ENCODE measurements around the gene OSBPL7. TPM values are rescaled to one million over a fixed set of nuclear protein-coding genes. Genes with fewer than 3 reads are reported as not detected.

The OSBPL7 gene
- total RNA-seq, 1 donor from 2014 or later = 25.1 TPM

DNA sequence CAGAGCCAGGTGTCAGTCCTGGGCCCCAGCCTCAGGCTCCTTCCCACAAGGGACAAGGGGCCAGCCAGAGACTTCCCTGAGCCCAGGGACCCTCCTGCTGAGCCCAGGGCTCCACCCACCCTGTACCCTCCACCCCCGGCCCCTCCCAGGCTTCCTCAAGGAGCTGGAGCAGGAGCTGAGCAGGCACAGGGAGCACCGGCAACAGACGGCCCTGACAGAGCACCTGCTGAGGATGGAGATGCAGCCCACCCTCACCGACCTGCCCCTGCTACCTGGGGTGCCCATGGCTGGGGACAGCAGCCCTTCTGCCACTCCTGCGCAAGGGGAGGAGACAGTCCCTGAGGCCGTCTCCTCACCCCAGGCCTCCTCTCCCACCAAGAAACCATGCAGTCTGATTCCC, 15.0 kb upstream of the OSBPL7 start:
- Mint-ChIP-seq H3K27ac (no peak overlapping the region), H3K4me3 (no peak overlapping the region), H3K9me3 (no peaks in the 10 kb centered on the region), H3K4me1 (peaks cover 22% of the 10 kb centered on the region), H3K36me3 (peaks cover 8% of the 10 kb centered on the region), H3K27me3 (ENCODE audit: low read depth) (no peaks in the 10 kb centered on the region)
- TF ChIP-seq CTCF (IDR thresholded peaks at IDR 0.05; ENCODE audit: unreplicated experiment) = no peak
- no peak for DNase-seq (ENCODE audit: low spot score in 2 of 2, unreplicated experiment in 2 of 2)

GRCh38 chr17:47834756-47835155, 13.2 kb upstream of the OSBPL7 start:
- no peak for TF ChIP-seq CTCF (IDR thresholded peaks at IDR 0.05; ENCODE audit: unreplicated experiment)
- Mint-ChIP-seq H3K36me3 (peaks cover 8% of the 10 kb centered on the region), H3K27ac (no peak overlapping the region), H3K4me3 (no peak overlapping the region), H3K4me1 (peaks cover 19% of the 10 kb centered on the region), H3K27me3 (ENCODE audit: low read depth) (no peaks in the 10 kb centered on the region), H3K9me3 (no peaks in the 10 kb centered on the region)
- no peak for DNase-seq (ENCODE audit: low spot score in 2 of 2, unreplicated experiment in 2 of 2)

- DNase-seq (ENCODE audit: low spot score in 2 of 2, unreplicated experiment in 2 of 2) = no peak
- H3K27me3 Mint-ChIP-seq (ENCODE audit: low read depth) = no peaks in the 10 kb centered on the region
- H3K4me1 Mint-ChIP-seq = peaks cover 18% of the 10 kb centered on the region
- no peak for TF ChIP-seq CTCF (IDR thresholded peaks at IDR 0.05; ENCODE audit: unreplicated experiment)
- H3K9me3 Mint-ChIP-seq = no peaks in the 10 kb centered on the region
- H3K36me3 Mint-ChIP-seq = peaks cover 6% of the 10 kb centered on the region
- H3K4me3 Mint-ChIP-seq = peak overlapping the region; percentile 87
- peak overlapping the region; percentile 49 for H3K27ac Mint-ChIP-seq
These were observed 10.3 kb upstream of the OSBPL7 start for GRCh38 chr17:47831934-47832327.

DNA sequence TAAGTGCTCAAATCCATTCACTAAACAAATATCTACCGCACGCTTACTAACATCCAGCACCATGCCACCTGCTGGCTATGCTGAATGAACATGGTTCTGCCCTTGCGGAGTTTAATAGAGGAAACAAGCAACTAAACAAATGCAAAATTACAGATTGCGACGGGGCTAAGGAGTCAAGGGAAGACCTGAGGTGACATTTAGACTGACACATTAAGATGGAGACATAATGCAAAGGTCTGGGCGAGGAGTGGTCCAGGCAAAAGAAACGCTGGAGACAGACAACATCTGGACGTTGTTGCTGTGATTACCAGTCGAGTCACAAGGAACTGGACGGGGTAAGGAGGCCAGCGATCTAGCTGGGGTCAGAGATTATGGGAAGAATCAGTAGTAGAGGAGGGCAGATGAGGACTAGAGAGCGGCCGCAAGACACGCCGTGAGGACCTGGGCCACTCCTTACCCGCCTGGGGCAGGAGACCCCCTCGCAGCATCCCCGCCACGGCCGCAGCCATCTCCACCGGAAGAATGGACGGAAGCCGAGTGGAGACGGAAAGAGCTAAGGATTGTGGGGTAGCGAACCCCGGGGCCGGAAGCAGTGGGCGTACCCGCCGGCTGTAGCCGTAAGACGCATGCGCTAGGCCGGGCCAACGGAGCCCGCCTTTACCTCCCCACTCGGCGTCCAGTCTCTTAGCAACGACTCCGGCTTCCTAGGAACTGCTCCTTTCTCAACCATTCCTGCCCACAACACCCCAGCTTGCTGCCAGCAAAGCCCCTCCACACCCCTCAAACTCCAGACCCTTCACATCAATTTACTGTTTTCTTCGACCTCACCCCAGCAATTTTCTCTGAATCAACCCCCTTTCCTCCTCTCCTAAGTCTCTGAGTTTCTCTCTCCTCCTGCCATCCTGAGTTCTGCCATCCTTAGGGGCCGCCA, 9.7 kb upstream of the OSBPL7 start, which contains the start of the genes LRRC46 and MRPL10:
Gene LRRC46 (plus strand): TSS at position 668 of the 931 bp plus-strand sequence. CDS start 320 bp downstream, outside the sequence.
Gene MRPL10 (minus strand): TSS at position 539 of the 931 bp plus-strand sequence. CDS start 30 bp downstream, at position 509.
- no peaks in the 10 kb centered on the region for H3K27me3 Mint-ChIP-seq (ENCODE audit: low read depth)
- no peak for TF ChIP-seq CTCF (IDR thresholded peaks at IDR 0.05; ENCODE audit: unreplicated experiment)
- peaks cover 18% of the 10 kb centered on the region for H3K4me1 Mint-ChIP-seq
- peak within 1 kb of the TSS; percentile 89 for H3K27ac Mint-ChIP-seq
- H3K9me3 Mint-ChIP-seq = no peaks in the 10 kb centered on the region
- peak; percentile 88 to 97 for DNase-seq (ENCODE audit: low spot score in 2 of 2, unreplicated experiment in 2 of 2)
- peak within 1 kb of the TSS; percentile 87 for H3K4me3 Mint-ChIP-seq
- peaks cover 9% of the 10 kb centered on the region for H3K36me3 Mint-ChIP-seq

DNA sequence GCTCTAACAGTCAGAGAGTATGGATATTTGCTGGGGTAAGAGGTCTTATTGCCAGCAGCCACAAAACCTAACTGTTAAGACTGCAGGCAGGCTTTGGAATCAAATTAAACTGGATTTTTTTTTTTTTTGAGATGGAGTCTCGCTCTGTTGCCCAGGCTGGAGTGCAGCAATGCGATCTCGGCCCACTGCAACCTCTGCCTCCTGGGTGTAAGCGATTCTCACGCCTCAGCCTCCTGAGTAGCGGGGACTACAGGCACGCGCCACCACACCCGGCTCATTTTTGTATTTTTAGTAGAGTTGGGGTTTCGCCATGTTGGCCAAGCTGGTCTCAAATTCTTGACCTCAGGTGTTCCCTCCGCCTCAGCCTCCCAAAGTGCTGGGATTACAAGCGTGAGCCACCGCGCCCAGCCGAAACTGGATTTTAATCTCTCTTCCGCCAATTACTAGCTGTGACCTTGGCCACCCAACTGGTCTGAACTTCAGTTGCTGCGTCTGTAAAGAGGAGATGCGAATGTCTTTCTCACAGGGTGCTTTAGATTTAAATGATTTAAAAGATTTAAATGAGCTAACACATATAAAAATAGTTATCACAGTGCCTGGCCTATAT, 8.9 kb upstream of the OSBPL7 start:
- TF ChIP-seq CTCF (IDR thresholded peaks at IDR 0.05; ENCODE audit: unreplicated experiment) = no peak
- Mint-ChIP-seq H3K27me3 (ENCODE audit: low read depth) (no peaks in the 10 kb centered on the region), H3K9me3 (no peaks in the 10 kb centered on the region), H3K36me3 (peaks cover 9% of the 10 kb centered on the region), H3K27ac (peak overlapping the region; percentile 89), H3K4me1 (peaks cover 18% of the 10 kb centered on the region), H3K4me3 (peak overlapping the region; percentile 87)
- DNase-seq (ENCODE audit: low spot score in 2 of 2, unreplicated experiment in 2 of 2) = no peak
